Immature natural killer cell (primary cell): ENCODE measurements around the gene TEDC2. TPM values are rescaled to one million over a fixed set of nuclear protein-coding genes. Genes with fewer than 3 reads are reported as not detected.

Source experiments
- DNase-seq, 3 donors: peaks; one replicate each; pipeline ENCODE4 v3.0.0; 2022; ENCODE audit warnings: mixed read lengths in 1 of 3
- H3K27ac Mint-ChIP-seq, 6 donors: one replicate each; pipeline ENCODE4 v1.8.0; 2020; ENCODE audit warnings: mixed read lengths in 6 of 6, mild to moderate bottlenecking in 5 of 6, inconsistent platforms in 4 of 6, moderate library complexity in 3 of 6
- H3K27me3 Mint-ChIP-seq, 3 donors: one replicate each; pipeline ENCODE4 v1.8.0; 2020 to 2021; ENCODE audit warnings: low read depth in 3 of 3, mild to moderate bottlenecking in 3 of 3, mixed read lengths in 3 of 3, moderate library complexity in 3 of 3, inconsistent platforms in 1 of 3
- H3K36me3 Mint-ChIP-seq, 3 donors: one replicate each; pipeline ENCODE4 v1.8.0; 2020; ENCODE audit warnings: mixed read lengths in 3 of 3, inconsistent platforms in 2 of 3, mild to moderate bottlenecking in 2 of 3
- H3K4me1 Mint-ChIP-seq, 2 donors: one replicate each; pipeline ENCODE4 v1.8.0; 2020; ENCODE audit warnings: inconsistent platforms in 2 of 2, mild to moderate bottlenecking in 2 of 2, mixed read lengths in 2 of 2, moderate library complexity in 1 of 2
- H3K4me3 Mint-ChIP-seq, 5 donors: one replicate each; pipeline ENCODE4 v1.8.0; 2020; ENCODE audit warnings: mild to moderate bottlenecking in 5 of 5, mixed read lengths in 5 of 5, inconsistent platforms in 3 of 5, moderate library complexity in 3 of 5
- H3K9me3 Mint-ChIP-seq, 6 donors: one replicate each; pipeline ENCODE4 v1.8.0; 2020; ENCODE audit warnings: mild to moderate bottlenecking in 6 of 6, mixed read lengths in 6 of 6, inconsistent platforms in 4 of 6, moderate library complexity in 3 of 6
- polyA plus RNA-seq, 3 donors: library from polyadenylated mRNA; unstranded; fragments of 300-500 nt; fragmentation: Illumina TruSeq; gene quantifications; one replicate each; pipeline ENCODE4 v1.2.3, GENCODE V29; 2021

Gene TEDC2
- polyA plus RNA-seq, 3 donors from 2014 or later = 0.22 to 0.85 TPM; not detected in 1

GRCh38 chr16:2464333-2464732, 4.4 kb downstream of the TEDC2 start:
- Mint-ChIP-seq H3K27ac (no peak overlapping the region), H3K27me3 (peaks cover 0 to 13% (median 3%) of the 10 kb centered on the region in 3 donors), H3K4me3 (no peak overlapping the region), H3K9me3 (no peaks in the 10 kb centered on the region), H3K36me3 (no peaks in the 10 kb centered on the region), H3K4me1 (peaks cover 5 to 9% of the 10 kb centered on the region in 2 donors)
- DNase-seq = no peak

DNA sequence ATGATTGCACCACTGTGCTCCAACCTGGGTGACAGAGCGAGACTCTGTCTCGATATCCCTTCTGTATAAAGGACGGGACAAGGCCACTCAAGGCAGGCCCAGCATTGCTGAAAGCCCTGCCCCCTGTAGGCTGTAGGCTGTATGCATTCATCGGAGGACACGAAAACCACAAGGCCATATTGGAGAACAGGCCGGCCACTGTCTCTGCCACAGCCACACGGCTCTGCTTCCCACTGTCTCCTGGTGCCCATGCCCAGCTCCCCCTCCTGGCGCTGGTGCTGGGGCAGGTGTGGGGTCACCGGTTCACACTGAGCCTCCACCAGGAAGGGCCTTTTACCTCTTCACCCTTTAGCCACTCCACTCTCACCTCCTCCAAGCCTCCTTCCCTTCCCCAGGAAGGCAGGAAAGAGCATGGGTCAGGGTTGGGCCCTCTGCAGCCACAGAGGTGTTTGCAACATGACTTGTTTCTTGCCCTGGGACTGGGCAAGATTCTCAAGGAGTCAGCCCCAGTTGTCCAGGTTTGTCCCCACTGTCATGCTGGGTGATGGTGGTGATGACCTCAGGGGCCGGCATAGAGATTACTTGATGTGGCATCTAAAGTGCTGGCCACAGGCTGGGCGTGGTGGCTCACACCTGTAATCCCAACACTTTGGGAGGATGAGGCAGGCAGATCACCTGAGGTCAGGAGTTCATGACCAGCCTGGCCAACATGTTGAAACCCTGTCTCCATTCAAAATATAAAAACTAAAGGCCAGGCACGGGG, 5.9 kb downstream of the TEDC2 start:
- Mint-ChIP-seq H3K4me1 (peaks cover 0 to 5% of the 10 kb centered on the region in 2 donors), H3K27ac (no peak overlapping the region), H3K4me3 (no peak overlapping the region)

DNA sequence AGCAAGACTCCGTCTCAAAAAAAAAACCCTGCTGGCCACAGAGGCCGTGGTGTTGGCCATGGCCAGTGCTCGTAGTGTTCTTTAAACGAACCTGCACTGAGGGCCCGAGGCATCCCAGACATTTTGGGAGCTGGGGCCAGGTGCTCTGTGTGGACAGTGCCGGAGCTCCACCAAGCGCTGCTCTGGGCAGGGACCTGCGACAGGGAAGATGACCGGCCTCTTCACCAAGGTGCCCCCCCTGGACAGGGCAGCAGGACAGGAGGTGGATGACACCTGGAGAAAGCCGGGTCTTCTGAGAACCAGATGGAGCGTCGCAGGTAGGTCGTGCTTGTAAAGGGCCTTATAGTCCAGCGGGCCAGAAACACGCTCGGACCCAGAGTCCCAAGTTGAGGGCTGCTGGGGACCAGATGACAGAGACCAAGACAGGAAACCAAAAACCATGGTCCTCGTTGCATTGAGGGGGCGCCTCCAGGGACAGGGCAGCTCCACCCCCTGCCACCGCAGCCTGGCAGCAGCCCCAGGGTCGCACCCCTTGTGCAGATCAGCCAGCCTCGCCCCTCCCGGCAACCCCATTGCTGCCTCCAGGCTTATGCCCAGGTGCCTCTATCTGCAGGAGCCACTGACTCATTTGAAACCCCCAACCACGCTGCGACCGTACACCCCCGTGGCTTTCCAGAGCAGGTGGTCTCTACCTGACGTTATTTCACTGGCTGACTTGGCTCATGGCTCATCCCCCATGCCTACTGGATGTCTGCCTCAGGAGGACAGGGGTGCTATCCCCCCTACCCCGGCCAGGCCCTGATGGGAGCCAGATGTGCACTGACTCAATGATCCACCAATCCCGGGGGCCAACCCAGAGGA, 7.0 kb downstream of the TEDC2 start:
- Mint-ChIP-seq H3K9me3 (no peaks in the 10 kb centered on the region), H3K4me1 (peaks cover 0 to 5% of the 10 kb centered on the region in 2 donors), H3K4me3 (peak overlapping the region in 3 of 5 donors; percentile 7 to 44 (median 42)), H3K27me3 (peaks cover 8 to 19% (median 10%) of the 10 kb centered on the region in 3 donors), H3K36me3 (no peaks in the 10 kb centered on the region), H3K27ac (no peak overlapping the region)
- DNase-seq = no peak

More for the DNA sequence above, 5.9 kb downstream of the TEDC2 start:
- Mint-ChIP-seq H3K27me3 (peaks cover 8 to 19% (median 10%) of the 10 kb centered on the region in 3 donors), H3K9me3 (no peaks in the 10 kb centered on the region), H3K36me3 (no peaks in the 10 kb centered on the region)
- no peak for DNase-seq

DNA sequence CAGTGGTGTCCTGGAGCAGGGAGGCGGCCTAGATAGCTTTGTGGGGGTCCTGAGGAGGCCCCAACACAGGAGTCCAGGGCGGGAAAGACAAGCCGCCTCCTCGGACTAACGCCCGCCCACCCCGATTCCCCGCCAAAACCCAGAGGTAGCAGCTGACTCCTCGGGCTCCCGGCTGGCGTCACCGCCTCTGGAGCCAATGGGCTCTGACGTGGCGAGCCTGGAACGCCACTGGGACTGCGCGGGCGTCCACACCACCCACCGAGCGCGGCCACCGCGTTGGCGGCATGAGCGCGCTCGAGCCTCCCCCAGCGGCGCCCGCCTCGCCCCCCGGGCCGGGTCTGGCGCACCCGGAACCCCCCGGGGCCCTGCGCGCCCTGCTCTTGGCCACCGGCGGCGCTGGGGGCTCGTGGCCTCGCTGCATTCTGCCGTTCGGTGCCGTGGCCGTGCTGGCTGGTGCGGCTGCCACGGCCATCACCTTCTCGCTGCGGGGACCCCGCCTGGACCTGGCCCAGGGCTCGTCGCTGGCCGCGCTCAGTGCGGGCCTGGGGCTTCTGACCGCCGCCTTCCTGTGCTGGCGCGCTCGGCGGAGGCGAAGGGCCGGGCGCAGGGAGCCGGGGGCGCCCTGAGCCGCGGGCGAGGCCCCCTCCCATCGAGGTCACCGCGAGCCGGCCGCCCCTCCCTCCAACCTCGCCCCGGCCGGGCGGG, 7.8 kb downstream of the TEDC2 start:
- Mint-ChIP-seq H3K4me1 (peaks cover 0 to 5% of the 10 kb centered on the region in 2 donors), H3K36me3 (no peaks in the 10 kb centered on the region), H3K9me3 (no peaks in the 10 kb centered on the region), H3K4me3 (peak overlapping the region in 2 of 5 donors; percentile 7 to 42), H3K27ac (no peak overlapping the region), H3K27me3 (peaks cover 8 to 19% (median 10%) of the 10 kb centered on the region in 3 donors)
- DNase-seq = no peak

DNA sequence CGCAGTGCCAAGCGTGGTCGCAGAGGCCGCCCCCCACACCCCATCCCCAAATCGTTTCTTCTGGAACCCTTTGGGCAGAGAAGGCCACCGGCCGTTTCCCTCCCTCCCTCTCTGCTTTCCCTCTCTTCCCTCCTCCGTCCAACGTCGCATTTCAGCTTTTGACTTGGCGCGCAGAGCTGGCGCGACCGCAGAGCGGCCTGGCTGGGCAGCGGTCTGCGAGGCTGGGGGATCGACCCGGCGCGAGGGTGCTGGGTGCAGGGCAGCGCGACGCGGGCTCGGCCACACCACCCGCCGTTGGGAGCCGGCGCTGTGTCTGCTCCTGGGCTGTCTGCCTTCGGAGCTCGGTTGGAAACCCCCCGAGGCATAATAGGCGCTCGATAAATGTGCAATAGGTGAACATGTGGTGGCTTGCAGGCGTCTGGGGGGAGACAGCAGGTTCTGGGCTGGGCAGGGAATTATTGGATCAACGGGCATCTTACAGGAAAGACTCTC, 8.4 kb downstream of the TEDC2 start:
- Mint-ChIP-seq H3K9me3 (no peaks in the 10 kb centered on the region), H3K27ac (no peak overlapping the region), H3K4me1 (peaks cover 0 to 7% of the 10 kb centered on the region in 2 donors), H3K4me3 (peak overlapping the region in 1 of 5 donors; percentile 48), H3K27me3 (peaks cover 8 to 19% (median 10%) of the 10 kb centered on the region in 3 donors), H3K36me3 (no peaks in the 10 kb centered on the region)
- no peak for DNase-seq

DNA sequence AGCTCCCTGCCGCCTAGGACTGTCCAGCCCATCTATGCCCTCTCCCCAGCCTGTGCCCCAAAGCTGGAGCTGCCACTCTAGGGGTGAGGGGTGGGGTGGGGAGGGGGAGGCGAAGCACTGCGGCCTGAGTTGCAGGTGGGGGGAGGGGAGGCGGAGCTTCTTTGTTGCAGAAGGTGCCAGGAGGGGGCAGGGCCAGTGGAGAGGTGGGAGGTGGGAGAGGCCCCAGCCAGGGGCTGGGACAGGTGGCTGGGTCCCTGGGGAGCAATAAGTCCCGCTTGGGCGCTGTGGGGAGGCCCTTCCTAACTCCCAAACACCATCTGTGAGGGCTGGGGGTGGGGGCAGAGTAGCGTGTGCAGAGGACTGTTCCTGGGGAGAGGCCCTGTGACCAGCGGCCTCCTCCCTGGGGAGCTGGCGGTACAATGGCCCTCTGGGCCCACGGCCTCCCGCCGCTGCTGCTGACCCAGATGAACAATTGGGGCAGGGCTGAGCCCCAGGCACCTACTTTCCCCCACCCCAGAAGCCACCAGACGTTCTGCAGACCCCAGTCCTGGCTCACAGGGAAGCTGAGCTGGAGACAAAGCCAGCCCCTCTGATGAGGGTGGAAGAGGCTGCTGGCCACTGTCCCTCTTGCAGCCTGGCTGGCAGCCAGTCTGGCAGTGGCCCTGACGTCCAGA, 9.0 kb downstream of the TEDC2 start:
- Mint-ChIP-seq H3K27ac (no peak overlapping the region), H3K27me3 (peaks cover 8 to 21% (median 12%) of the 10 kb centered on the region in 3 donors), H3K4me3 (no peak overlapping the region), H3K9me3 (no peaks in the 10 kb centered on the region), H3K36me3 (no peaks in the 10 kb centered on the region), H3K4me1 (peaks cover 0 to 7% of the 10 kb centered on the region in 2 donors)
- no peak for DNase-seq

DNA sequence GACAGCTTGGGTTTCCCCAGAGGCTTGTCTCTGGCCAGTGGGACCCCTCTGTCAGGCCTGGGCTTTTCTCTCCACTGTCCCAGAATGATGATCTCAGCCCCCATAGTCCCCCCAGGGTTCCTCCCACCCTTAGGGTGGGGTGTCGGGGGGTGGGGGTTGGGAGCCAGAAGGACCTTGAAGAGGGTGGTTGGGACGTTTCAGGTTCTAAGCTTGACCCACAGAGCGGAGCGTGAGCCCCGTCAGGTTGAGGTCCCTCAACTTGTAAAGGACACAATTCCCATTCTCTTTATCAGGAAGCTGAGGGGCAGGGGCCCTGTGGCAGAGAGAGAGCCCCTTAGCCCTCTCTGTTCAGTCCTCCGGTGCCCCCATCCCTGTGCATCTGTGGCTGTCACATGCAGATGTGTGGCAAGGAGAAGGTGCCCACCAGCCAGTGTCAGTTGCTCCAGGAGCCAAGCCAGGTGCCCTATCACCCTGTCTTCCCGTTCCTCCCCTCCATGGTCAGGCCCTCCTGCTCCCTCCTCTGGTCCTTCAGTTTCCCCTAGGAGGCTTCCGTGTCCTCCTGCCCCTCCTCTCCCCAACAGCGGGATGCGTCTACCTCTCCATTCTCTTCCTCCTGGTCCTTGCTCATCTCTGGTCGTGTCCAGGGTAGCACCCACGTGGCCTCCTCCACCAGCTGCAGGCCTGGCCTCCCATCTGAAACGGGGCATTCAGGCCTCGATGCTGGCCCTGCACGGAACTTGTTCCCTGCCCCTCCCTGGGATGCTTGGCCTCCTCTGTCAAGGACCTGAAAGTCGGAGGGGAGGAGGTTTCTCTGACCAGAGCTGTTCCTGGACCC, 9.7 kb downstream of the TEDC2 start:
- peak overlapping the region in 1 of 5 donors; percentile 23 for H3K4me3 Mint-ChIP-seq
- no peaks in the 10 kb centered on the region for H3K9me3 Mint-ChIP-seq
- peaks cover 8 to 21% (median 12%) of the 10 kb centered on the region in 3 donors for H3K27me3 Mint-ChIP-seq
- no peak for DNase-seq
- H3K27ac Mint-ChIP-seq = no peak overlapping the region
- H3K36me3 Mint-ChIP-seq = no peaks in the 10 kb centered on the region
- peaks cover 0 to 7% of the 10 kb centered on the region in 2 donors for H3K4me1 Mint-ChIP-seq

GRCh38 chr16:2470234-2470601, 10.3 kb downstream of the TEDC2 start:
- Mint-ChIP-seq H3K27ac (no peak overlapping the region), H3K4me1 (peaks cover 0 to 7% of the 10 kb centered on the region in 2 donors), H3K9me3 (no peaks in the 10 kb centered on the region), H3K36me3 (no peaks in the 10 kb centered on the region), H3K4me3 (peak overlapping the region in 1 of 5 donors; percentile 15), H3K27me3 (peaks cover 8 to 21% (median 12%) of the 10 kb centered on the region in 3 donors)
- DNase-seq = no peak

- H3K4me3 Mint-ChIP-seq = peak overlapping the region in 1 of 5 donors; percentile 15
- H3K36me3 Mint-ChIP-seq = no peaks in the 10 kb centered on the region
- H3K27ac Mint-ChIP-seq = no peak overlapping the region
- H3K4me1 Mint-ChIP-seq = peaks cover 0 to 7% of the 10 kb centered on the region in 2 donors
- H3K9me3 Mint-ChIP-seq = no peaks in the 10 kb centered on the region
- no peak for DNase-seq
- peaks cover 8 to 19% (median 12%) of the 10 kb centered on the region in 3 donors for H3K27me3 Mint-ChIP-seq
Observed at GRCh38 chr16:2470603-2471015, 10.7 kb downstream of the TEDC2 start.

DNA sequence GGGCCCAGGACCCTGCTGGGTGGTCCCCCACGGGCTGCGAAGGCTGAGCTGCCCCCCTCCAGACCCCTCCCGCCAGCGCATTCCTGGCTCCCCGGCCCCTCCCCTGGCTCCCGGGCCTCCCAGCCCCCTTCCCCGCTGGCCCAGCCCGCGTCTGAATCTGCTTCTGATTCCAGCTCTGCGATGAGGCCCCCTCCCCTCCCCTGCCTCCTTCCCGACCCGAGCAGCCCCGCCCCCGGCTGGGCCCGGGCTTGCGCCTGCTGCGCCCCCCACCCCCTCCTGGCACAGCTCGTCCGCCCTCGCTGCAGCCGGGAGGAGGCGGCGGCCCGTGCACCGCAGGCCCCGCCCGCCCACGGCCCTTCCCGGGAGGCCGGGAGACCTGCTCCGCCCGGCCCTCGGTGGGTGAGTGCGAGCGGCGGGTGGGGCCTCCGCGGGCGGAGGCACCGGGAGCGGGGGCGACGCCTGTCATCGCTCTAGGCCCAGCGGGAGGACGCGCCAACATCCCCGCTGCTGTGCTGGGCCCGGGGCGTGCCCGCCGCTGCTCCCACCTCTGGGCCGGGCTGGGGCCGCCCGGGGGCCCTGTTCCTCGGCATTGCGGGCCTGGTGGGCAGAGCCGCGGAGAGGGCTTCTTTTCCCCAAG, 11.2 kb downstream of the TEDC2 start, which contains the start of gene NTN3:
Gene NTN3 (plus strand): TSS at position 282 of the 637 bp plus-strand sequence. CDS start 405 bp downstream, outside the sequence.
- DNase-seq = no peak
- Mint-ChIP-seq H3K36me3 (no peaks in the 10 kb centered on the region), H3K4me1 (peaks cover 2 to 10% of the 10 kb centered on the region in 2 donors), H3K27me3 (peaks cover 8 to 23% (median 12%) of the 10 kb centered on the region in 3 donors), H3K9me3 (no peaks in the 10 kb centered on the region), H3K27ac (no peak within 1 kb of the TSS), H3K4me3 (peak within 1 kb of the TSS in 1 of 5 donors; percentile 15)

DNA sequence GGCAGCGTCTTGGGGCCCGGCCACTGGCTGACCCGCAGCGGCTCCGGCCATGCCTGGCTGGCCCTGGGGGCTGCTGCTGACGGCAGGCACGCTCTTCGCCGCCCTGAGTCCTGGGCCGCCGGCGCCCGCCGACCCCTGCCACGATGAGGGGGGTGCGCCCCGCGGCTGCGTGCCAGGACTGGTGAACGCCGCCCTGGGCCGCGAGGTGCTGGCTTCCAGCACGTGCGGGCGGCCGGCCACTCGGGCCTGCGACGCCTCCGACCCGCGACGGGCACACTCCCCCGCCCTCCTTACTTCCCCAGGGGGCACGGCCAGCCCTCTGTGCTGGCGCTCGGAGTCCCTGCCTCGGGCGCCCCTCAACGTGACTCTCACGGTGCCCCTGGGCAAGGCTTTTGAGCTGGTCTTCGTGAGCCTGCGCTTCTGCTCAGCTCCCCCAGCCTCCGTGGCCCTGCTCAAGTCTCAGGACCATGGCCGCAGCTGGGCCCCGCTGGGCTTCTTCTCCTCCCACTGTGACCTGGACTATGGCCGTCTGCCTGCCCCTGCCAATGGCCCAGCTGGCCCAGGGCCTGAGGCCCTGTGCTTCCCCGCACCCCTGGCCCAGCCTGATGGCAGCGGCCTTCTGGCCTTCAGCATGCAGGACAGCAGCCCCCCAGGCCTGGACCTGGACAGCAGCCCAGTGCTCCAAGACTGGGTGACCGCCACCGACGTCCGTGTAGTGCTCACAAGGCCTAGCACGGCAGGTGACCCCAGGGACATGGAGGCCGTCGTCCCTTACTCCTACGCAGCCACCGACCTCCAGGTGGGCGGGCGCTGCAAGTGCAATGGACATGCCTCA, 12.0 kb downstream of the TEDC2 start:
- Mint-ChIP-seq H3K27ac (no peak overlapping the region), H3K9me3 (no peaks in the 10 kb centered on the region), H3K4me1 (peaks cover 10 to 13% of the 10 kb centered on the region in 2 donors), H3K27me3 (peaks cover 8 to 21% (median 12%) of the 10 kb centered on the region in 3 donors), H3K4me3 (no peak overlapping the region), H3K36me3 (no peaks in the 10 kb centered on the region)
- DNase-seq = no peak
